LNCaP clone FGC (cell line): ENCODE data around the gene WDTC1.

Experiments used
- DNase-seq: peaks from one replicate; pipeline ENCODE4 v3.0.0-alpha.2; 2011; ENCODE audit warnings: low read depth
- H3K4me3 ChIP-seq: 2 replicates; pipeline ENCODE4 v1.5.1; 2011; ENCODE audit warnings: mild to moderate bottlenecking, low read depth, low read length, control low read depth
- TF ChIP-seq, protein P1 (sequence below): IDR thresholded peaks from 2 replicates; pipeline ENCODE4 v1.5.1; 2012; ENCODE audit warnings: mild to moderate bottlenecking; ENCODE audit not compliant: control insufficient read depth, insufficient read depth; ENCODE audit errors: extremely low read depth

Gene WDTC1

DNA sequence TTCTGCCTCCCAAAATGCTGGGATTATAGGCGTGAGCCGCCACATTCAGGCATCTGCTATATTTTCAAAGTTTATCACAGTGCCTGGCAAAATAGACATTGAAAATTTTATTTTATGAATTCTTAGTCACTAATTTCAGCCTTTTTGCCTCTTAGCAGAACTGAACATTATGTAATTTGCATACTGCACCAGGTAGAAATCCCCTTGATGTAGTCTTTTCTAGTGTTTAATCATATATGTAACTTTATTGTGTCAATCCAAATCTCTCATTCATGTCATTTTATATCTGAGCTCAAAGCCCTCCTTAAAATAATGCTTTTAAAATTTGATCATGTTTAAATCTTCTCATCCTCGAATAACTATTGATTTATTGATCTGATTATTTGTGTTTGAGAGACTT lies 19.2 kb downstream of the WDTC1 start:
- no peak overlapping the region for H3K4me3 ChIP-seq
- no peak for DNase-seq
- TF ChIP-seq, protein P1, sequence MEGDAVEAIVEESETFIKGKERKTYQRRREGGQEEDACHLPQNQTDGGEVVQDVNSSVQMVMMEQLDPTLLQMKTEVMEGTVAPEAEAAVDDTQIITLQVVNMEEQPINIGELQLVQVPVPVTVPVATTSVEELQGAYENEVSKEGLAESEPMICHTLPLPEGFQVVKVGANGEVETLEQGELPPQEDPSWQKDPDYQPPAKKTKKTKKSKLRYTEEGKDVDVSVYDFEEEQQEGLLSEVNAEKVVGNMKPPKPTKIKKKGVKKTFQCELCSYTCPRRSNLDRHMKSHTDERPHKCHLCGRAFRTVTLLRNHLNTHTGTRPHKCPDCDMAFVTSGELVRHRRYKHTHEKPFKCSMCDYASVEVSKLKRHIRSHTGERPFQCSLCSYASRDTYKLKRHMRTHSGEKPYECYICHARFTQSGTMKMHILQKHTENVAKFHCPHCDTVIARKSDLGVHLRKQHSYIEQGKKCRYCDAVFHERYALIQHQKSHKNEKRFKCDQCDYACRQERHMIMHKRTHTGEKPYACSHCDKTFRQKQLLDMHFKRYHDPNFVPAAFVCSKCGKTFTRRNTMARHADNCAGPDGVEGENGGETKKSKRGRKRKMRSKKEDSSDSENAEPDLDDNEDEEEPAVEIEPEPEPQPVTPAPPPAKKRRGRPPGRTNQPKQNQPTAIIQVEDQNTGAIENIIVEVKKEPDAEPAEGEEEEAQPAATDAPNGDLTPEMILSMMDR: no peak

DNA sequence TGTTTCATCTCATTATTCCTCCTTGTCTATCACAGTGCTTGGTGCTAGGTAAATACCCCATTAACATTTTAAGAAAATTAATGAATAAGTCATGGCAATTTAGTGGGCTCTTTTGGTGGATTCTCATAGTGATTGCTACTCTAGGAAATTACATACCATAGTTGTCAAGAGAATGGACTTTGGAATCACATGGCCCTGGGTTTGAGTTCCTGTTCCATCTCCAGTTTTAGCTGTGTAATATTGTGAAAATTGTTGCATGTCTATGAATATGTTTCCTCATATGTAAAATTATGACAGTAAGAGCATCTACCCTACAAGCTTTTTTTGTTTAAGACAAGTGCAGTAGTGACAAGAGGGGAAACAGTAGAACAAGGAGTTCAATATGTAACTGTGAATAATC lies 20.7 kb downstream of the WDTC1 start:
- no peak for DNase-seq
- TF ChIP-seq, protein P1: no peak
- H3K4me3 ChIP-seq: no peak overlapping the region

DNA sequence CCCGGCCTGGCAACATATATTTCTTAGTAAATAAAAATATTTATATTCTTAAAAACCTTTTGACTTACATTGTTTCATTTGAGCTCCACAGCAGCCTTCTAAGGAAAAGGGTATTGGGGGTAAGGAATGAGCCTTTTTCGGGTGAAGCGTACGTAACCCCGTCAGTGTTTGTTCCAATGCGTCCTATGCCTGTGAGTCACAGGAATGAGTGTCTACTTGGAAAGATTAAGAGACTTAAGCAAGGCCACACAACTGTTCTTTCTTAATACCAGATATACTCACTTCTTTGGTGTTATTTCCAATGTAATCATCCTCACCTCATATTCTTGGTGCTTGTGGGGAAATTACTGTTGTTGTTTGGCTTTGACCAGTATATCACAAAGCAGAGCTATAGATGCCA lies 22.7 kb downstream of the WDTC1 start:
- H3K4me3 ChIP-seq: no peak overlapping the region
- no peak for DNase-seq
- TF ChIP-seq, protein P1: no peak

DNA sequence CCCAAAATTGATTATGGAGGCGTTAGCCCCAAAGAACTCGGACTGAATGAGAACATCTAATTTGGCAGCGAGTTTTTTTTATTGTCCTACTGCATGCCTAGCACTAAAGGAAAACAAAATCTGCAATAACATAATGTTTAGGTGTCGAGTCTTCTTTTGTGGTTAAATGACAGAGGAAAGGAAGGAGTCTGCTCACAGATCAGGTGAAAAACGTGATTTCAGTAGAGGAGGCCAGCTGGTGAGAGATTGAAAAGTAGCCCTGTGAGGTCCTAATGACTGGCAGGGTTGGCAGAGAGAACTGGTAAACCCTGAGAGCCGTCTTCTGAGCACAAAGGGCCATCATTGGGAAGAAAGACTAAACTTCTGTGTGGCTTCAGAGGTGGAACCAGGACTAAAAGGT lies 24.2 kb downstream of the WDTC1 start:
- TF ChIP-seq, protein P1: no peak

DNA sequence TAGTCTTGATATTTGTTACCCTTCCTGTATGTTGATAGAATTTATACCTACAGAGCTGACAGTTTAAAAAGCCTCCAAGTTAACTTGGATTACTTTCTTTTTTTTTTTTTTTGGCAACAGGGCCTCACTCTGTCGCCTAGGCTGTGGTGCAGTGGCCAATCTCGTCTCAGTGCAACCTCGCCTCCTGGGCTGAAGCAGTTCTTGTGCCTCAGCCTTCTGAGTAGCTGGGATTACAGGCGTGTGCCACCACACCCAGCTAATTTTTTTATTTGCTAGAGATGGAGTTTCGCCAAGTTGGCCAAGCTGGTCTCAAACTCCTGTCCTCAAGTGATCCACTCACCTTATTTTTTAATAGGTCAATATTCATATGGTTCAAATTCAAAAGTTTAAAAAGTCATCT lies 32.7 kb downstream of the WDTC1 start:
- DNase-seq: no peak
- no peak overlapping the region for H3K4me3 ChIP-seq
- TF ChIP-seq, protein P1: no peak

More for the DNA sequence above, 24.2 kb downstream of the WDTC1 start:
- no peak for DNase-seq
- no peak overlapping the region for H3K4me3 ChIP-seq

DNA sequence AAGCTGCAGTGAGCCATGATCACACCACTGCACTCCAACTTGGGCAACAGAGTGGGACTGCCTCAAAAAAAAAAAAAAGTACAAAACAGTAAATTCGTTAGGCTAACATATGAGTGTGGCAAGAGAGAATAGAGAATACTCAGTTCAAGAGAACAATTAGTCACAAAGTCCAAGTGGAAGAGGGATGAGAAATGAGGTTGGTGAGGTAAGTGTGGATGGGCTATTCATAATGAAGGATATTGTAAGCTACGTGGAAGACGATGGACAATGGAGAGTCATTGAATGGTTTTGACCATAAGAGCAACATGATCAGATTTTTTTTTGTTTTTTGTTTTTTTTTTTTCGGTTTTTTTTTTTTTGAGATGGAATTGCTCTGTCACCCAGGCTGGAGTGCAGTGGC lies 34.8 kb downstream of the WDTC1 start:
- no peak for DNase-seq
- no peak overlapping the region for H3K4me3 ChIP-seq
- TF ChIP-seq, protein P1: no peak

DNA sequence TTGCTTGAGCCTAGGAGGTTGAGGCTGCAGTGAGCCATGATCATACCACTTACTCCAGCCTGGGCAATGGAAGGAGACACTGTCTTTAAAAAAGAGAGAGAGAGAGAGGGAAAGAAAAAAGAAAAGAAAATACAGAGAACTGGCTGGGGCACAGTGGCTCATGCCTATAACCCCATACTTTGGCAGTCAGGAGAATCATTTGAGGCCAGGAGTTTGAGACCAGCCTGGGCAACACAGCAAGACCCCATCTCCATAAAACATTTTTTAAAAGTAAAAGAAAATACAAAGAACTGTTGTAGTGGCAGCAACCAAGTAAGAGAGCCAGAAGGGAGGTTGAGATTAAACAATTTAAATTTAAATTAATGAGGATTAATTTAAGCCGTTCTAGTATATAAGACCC lies 39.8 kb downstream of the WDTC1 start:
- H3K4me3 ChIP-seq: no peak overlapping the region
- TF ChIP-seq, protein P1: no peak
- no peak for DNase-seq
